Tibial nerve (tissue), 4 donors: Measurements from ENCODE around the gene PRKACB. TPM values are rescaled to one million over a fixed set of nuclear protein-coding genes. Genes with fewer than 3 reads are reported as not detected.

ENCODE experiments used
- DNase-seq, 2 donors: peaks; one replicate each; pipeline ENCODE4 v3.0.0-alpha.2; 2019; ENCODE audit warnings: low spot score in 2 of 2
- H3K27ac ChIP-seq, 4 donors: fragments of 200-600 bp; sonication (generic) in 3 of 4; one replicate each; pipeline ENCODE4 v1.5.1; 2017 to 2019; ENCODE audit warnings: mild to moderate bottlenecking in 1 of 4
- H3K27me3 ChIP-seq, 2 donors: fragments of 200-600 bp; sonication (generic) in 1 of 2; one replicate each; pipeline versions ENCODE4 v1.5.1 to v1.6.0; 2017 to 2019
- H3K36me3 ChIP-seq, 3 donors: fragments of 200-600 bp; sonication (generic); one replicate each; pipeline ENCODE4 v1.5.1; 2018 to 2019
- H3K4me1 ChIP-seq, 4 donors: fragments of 200-600 bp; sonication (generic) in 3 of 4; one replicate each; pipeline ENCODE4 v1.5.1; 2017 to 2019
- H3K4me3 ChIP-seq, 4 donors: fragments of 200-600 bp; sonication (generic) in 3 of 4; one replicate each; pipeline ENCODE4 v1.5.1; 2017 to 2019; ENCODE audit warnings: mild to moderate bottlenecking in 1 of 4, moderate library complexity in 1 of 4
- H3K9me3 ChIP-seq, 4 donors: fragments of 200-600 bp; sonication (generic) in 3 of 4; one replicate each; pipeline ENCODE4 v1.5.1; 2017 to 2019
- CTCF ChIP-seq, 5 experiments: fragments of 200-600 bp in 3 of 5; fragments of 450-650 bp in 2 of 5; sonication (generic) in 3 of 5; IDR thresholded peaks; one replicate each; pipeline ENCODE4 v1.5.1; 2016 to 2019; ENCODE audit warnings: antibody characterized with exemption in 5 of 5, mild to moderate bottlenecking in 3 of 5, moderate library complexity in 2 of 5
- EP300 ChIP-seq, 2 donors: sonication (generic); formaldehyde crosslinking; IDR thresholded peaks; one replicate each; pipeline ENCODE4 v1.6.1; 2017; ENCODE audit warnings: antibody characterized with exemption in 2 of 2, mild to moderate bottlenecking in 1 of 2
- POLR2A ChIP-seq, 2 donors: fragments of 450-650 bp; IDR thresholded peaks; one replicate each; pipeline ENCODE4 v1.6.1; 2017; ENCODE audit warnings: antibody characterized with exemption in 2 of 2, mild to moderate bottlenecking in 2 of 2, moderate library complexity in 2 of 2
- WGBS, 2 donors: methylation state at CpG; one replicate each; pipeline ENCODE4 v1.1.5; 2018; 5-methylcytosine and 5-hydroxymethylcytosine counted together
- total RNA-seq, 4 donors: library from RNA; depleted of rRNA; stranded (reverse); fragments of >200 nt; gene quantifications; one replicate each; pipeline ENCODE4 v1.1.0, GENCODE V29; 2016

Gene PRKACB
- total RNA-seq, 4 donors from 2014 or later, result 13.4 to 17.3 (median 15.3) TPM

DNA sequence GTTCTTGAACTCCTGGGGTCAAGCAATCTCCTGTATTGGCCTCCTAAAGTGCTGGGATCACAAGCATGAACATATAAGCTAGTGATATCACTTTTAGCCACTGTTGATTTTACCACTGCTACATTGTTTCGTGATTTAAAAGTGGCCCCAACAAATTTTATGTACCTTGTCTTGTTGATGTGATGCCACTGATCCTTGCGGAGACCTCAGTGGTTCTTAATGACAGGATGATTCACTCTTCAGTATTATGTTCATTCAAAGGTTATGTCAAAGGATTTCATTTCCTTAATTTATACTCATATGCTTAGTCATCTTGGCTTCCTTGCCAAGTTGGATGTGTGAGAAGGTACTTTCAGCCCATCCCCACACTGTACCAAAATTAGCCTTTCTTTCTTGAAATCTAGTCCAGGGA lies 12.1 kb downstream of the PRKACB start:
- no peak for DNase-seq

DNA sequence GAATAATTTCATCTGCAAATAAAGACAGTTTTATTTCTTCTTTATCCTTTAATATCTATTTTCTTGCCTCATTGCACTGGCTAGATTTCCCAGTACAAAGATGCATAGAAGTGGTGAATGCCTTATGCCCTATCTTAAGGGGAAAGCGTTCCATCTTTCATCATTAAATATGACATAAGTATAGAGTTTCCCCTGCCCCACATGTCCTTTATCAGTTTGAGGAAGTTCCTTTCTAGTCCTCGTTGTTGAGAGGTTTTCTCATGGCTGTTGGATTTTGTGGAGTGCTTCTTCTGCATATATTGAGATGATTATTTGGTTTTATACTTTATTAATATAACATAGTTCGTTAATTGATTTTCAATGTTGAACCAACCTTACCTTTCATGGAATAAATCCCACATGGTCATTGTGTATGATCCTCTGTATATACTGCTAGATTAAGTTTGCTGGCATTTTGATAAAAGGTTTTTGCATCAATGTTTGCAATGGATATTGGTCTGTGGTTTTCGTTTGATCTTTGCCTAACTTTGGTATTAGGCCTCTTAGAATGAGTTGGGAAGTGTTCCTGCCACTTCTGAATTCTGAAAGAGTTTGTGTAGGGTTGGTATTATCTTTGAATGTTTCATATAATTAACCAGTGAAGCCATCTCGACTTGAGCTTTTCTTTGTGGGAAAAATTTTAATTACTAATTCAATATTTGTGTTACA lies 15.6 kb downstream of the PRKACB start:
- no peak for TF ChIP-seq POLR2A (IDR thresholded peaks at IDR 0.05)
- TF ChIP-seq CTCF (IDR thresholded peaks at IDR 0.05), result no peak
- TF ChIP-seq EP300 (IDR thresholded peaks at IDR 0.05), result no peak

More for the DNA sequence above, 12.1 kb downstream of the PRKACB start:
- WGBS, 2 donors, result 70 to 75% methylated on average over 2 of the region's 2 CpGs
- peaks cover 0 to 5% (median 0%) of the 10 kb centered on the region in 4 donors for H3K4me1 ChIP-seq
- TF ChIP-seq CTCF (IDR thresholded peaks at IDR 0.05) (no peak), POLR2A (IDR thresholded peaks at IDR 0.05) (no peak), EP300 (IDR thresholded peaks at IDR 0.05) (no peak)
- no peaks in the 10 kb centered on the region for H3K27me3 ChIP-seq
- no peaks in the 10 kb centered on the region for H3K9me3 ChIP-seq
- H3K36me3 ChIP-seq, result no peaks in the 10 kb centered on the region
- H3K27ac ChIP-seq, result no peak overlapping the region
- no peak overlapping the region for H3K4me3 ChIP-seq

DNA sequence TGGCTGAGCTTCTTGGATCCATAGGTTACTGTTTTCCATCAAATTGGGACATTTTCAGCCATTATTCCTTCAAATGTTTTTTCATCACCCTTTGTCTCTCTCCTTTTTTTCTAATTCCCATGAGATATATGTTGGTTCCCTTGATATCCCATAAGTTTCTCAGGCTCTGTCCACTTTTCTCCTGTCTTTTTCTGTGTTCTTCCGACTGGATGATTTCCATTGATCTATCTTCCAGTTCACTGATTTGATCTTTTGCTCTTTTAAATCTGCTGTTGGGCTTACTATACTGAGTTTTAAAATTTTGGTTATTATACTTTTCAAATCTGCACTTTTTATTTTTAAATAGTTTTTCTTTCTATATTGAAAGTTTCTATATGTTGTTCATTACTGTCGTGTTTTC lies 18.2 kb downstream of the PRKACB start:
- H3K4me3 ChIP-seq, result no peak overlapping the region
- H3K9me3 ChIP-seq, result no peaks in the 10 kb centered on the region
- TF ChIP-seq POLR2A (IDR thresholded peaks at IDR 0.05) (no peak), EP300 (IDR thresholded peaks at IDR 0.05) (no peak), CTCF (IDR thresholded peaks at IDR 0.05) (no peak)
- 98 to 100% methylated on average over 2 of the region's 2 CpGs for WGBS, 2 donors
- H3K4me1 ChIP-seq, result peaks cover 0 to 8% (median 4%) of the 10 kb centered on the region in 4 donors
- H3K27me3 ChIP-seq, result no peaks in the 10 kb centered on the region
- DNase-seq, result no peak
- no peaks in the 10 kb centered on the region for H3K36me3 ChIP-seq
- no peak overlapping the region for H3K27ac ChIP-seq

More for the DNA sequence above, 15.6 kb downstream of the PRKACB start:
- DNase-seq, result no peak
- no peaks in the 10 kb centered on the region for H3K36me3 ChIP-seq
- H3K27me3 ChIP-seq, result no peaks in the 10 kb centered on the region
- H3K27ac ChIP-seq, result no peak overlapping the region
- peaks cover 0 to 8% (median 6%) of the 10 kb centered on the region in 4 donors for H3K4me1 ChIP-seq
- no peak overlapping the region for H3K4me3 ChIP-seq
- WGBS, 2 donors, result 86 to 90% methylated on average over 5 of the region's 5 CpGs
- no peaks in the 10 kb centered on the region for H3K9me3 ChIP-seq

DNA sequence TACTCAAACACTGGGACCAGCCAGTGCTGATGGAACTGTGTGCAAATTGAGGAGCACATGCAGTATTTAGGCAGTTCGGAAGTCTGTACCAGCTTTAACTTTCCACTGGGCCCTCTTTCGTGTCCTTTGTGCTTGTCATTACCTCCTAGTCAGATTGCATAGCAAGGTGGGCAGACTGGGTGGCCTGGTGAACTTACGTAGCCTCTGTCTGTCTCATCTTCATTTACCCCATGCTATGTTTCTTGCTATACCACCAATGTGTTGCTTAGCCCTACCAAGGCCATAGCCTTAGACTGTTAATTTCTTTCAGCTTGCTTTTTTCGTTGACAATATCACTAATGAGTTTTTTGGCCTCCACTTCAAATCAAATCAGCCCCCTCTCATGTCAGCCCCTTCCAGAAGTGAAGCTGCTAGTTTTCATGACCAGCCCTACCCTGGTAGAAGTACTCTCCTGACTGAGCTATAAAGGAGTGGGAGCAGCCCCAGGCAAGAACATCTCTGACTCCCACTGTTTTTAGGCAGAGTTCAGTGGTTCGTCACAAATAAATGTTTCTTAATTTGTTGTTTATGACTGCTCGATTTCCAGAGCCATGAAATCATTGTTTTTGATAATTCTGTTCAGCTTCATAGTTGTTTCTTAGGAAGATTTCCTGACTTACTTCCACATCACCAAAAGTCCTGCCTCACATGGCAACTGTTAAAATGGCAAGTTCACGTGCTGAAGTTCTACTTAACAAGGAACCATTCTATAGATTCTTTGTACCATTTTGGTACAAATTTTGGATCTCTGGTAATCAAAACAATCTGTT lies 19.3 kb downstream of the PRKACB start:
- Histone ChIP-seq H3K4me3 (no peak overlapping the region), H3K9me3 (no peaks in the 10 kb centered on the region), H3K27me3 (no peaks in the 10 kb centered on the region), H3K4me1 (peaks cover 0 to 8% (median 4%) of the 10 kb centered on the region in 4 donors), H3K36me3 (no peaks in the 10 kb centered on the region), H3K27ac (no peak overlapping the region)
- TF ChIP-seq POLR2A (IDR thresholded peaks at IDR 0.05), result no peak
- no peak for TF ChIP-seq EP300 (IDR thresholded peaks at IDR 0.05)
- TF ChIP-seq CTCF (IDR thresholded peaks at IDR 0.05), result no peak
- DNase-seq, result no peak
- WGBS, 2 donors, result 84% methylated on average over 7 of the region's 7 CpGs

DNA sequence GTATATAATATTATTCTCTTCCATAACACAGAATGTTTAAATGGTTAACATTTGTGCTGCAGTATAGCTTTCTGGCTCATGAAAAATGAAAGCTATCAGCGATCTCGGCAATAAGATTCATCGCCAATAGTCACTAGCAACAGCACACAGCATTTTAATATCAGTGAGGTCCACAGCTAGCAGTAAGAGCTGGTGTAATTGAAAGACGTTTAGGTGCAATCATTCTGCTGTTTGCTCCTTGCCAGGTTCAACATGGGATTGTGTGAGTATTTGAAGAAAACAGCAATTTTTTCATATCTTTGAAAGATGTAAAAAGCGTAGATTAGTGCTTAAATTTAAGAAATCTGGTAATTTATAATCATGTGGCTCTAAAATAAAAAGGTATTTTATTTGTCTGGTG lies 20.1 kb downstream of the PRKACB start:
- peaks cover 0 to 8% (median 4%) of the 10 kb centered on the region in 4 donors for H3K4me1 ChIP-seq
- H3K27me3 ChIP-seq, result no peaks in the 10 kb centered on the region
- 68 to 75% methylated on average over 5 of the region's 5 CpGs for WGBS, 2 donors
- no peak for TF ChIP-seq CTCF (IDR thresholded peaks at IDR 0.05)
- TF ChIP-seq EP300 (IDR thresholded peaks at IDR 0.05), result no peak
- TF ChIP-seq POLR2A (IDR thresholded peaks at IDR 0.05), result no peak
- H3K27ac ChIP-seq, result no peak overlapping the region
- H3K36me3 ChIP-seq, result no peaks in the 10 kb centered on the region
- no peak for DNase-seq
- H3K9me3 ChIP-seq, result no peaks in the 10 kb centered on the region
- H3K4me3 ChIP-seq, result no peak overlapping the region
